Measurements from ENCODE around the gene SYNC.
A peak's percentile ranks its signal among the peaks of the same experiment; 100 is the strongest.

The SYNC gene

DNA sequence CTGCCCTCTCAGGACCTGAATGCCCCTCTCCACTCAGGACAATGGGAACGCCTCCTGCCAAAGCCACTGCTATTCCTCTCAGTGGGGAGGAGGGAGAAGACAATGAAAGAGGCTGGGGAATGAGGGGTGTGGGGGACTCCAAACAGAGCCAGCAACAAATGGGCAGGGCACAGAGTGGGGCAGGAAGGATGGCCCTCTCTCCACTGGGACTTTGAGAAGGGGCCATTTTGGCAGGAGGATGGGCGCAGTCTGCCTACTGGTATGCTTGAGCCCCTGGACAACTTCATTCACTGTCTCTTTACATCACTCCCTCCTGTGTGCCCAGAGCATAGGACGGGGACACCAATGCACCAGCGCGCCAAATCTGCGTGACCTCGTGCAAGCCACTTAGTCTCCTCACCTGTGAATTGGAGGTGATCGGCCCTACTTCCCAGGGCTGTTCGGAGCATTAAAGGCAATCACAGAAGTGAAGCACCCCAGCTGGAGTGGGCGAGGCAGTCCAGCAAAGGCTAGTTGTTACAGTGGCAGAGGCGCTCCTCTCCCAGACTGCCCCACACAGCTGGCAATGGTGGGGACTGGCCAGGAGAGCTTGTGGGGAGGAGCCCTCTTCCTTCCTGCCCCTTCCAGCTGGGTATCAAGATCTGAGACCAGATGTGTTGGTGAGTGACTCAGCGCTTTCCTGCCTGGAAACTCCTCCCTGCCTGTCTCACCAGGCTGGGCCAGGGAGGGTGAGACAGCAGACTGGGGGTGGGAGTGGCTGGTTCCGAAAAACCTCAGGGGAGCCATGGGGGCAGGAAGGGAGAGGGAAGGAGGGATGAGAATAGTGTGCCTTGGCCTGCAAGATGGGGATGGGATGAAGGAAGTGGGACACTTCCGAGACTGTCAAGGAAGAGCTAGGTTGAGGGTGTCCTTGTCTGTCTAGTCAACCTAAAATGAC is 22.4 kb upstream of the SYNC start:
- no peak for DNase-seq (ENCODE audit: low spot score)
- in situ Hi-C loops (cut with MboI; ENCODE audit: low pct_unique_long_range_greater_than_20kb, low sequenced_read_pairs, unreplicated experiment) = no loop called here
- TF ChIP-seq, protein P1, sequence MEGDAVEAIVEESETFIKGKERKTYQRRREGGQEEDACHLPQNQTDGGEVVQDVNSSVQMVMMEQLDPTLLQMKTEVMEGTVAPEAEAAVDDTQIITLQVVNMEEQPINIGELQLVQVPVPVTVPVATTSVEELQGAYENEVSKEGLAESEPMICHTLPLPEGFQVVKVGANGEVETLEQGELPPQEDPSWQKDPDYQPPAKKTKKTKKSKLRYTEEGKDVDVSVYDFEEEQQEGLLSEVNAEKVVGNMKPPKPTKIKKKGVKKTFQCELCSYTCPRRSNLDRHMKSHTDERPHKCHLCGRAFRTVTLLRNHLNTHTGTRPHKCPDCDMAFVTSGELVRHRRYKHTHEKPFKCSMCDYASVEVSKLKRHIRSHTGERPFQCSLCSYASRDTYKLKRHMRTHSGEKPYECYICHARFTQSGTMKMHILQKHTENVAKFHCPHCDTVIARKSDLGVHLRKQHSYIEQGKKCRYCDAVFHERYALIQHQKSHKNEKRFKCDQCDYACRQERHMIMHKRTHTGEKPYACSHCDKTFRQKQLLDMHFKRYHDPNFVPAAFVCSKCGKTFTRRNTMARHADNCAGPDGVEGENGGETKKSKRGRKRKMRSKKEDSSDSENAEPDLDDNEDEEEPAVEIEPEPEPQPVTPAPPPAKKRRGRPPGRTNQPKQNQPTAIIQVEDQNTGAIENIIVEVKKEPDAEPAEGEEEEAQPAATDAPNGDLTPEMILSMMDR (IDR thresholded peaks at IDR 0.05; ENCODE audit: extremely low read depth, insufficient read depth, missing control alignments) = no peak

- no peak for DNase-seq (ENCODE audit: low spot score)
- in situ Hi-C loops (cut with MboI; ENCODE audit: low pct_unique_long_range_greater_than_20kb, low sequenced_read_pairs, unreplicated experiment) = no loop called here
- TF ChIP-seq, protein P1 (IDR thresholded peaks at IDR 0.05; ENCODE audit: extremely low read depth, insufficient read depth, missing control alignments) = no peak
Measured at GRCh38 chr1:32719681-32720275, 17.2 kb upstream of the SYNC start.

- in situ Hi-C loops (cut with MboI; ENCODE audit: low pct_unique_long_range_greater_than_20kb, low sequenced_read_pairs, unreplicated experiment) = no loop called here
- no peak for DNase-seq (ENCODE audit: low spot score)
- TF ChIP-seq, protein P1 (IDR thresholded peaks at IDR 0.05; ENCODE audit: extremely low read depth, insufficient read depth, missing control alignments) = no peak
Measured at GRCh38 chr1:32718527-32718926, 16.0 kb upstream of the SYNC start.

DNA sequence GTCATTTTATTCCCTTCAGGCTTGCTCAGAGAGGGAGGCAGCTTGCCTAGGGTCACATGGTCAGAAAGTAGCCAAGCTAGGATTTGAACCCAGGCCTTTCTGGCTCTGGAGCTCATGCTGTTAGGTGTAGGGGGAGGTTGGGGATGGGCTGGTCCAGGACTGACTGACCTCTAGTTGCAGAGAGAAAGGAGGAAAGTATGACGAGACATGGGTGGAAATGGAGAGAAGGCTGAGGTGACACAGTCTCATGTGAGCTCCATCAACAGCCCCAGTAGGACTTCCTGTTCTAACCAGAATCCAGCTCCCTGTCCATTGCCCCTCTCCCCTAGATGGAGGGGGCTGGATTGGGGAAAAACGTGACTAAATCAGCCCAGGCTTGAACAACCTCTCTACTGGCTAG is 15.5 kb upstream of the SYNC start:
- TF ChIP-seq, protein P1 (IDR thresholded peaks at IDR 0.05; ENCODE audit: extremely low read depth, insufficient read depth, missing control alignments) = no peak
- no peak for DNase-seq (ENCODE audit: low spot score)
- in situ Hi-C loops (cut with MboI; ENCODE audit: low pct_unique_long_range_greater_than_20kb, low sequenced_read_pairs, unreplicated experiment) = no loop called here

GRCh38 chr1:32717503-32717902 is 14.9 kb upstream of the SYNC start:
- in situ Hi-C loops (cut with MboI; ENCODE audit: low pct_unique_long_range_greater_than_20kb, low sequenced_read_pairs, unreplicated experiment) = no loop called here
- TF ChIP-seq, protein P1 (IDR thresholded peaks at IDR 0.05; ENCODE audit: extremely low read depth, insufficient read depth, missing control alignments) = no peak
- DNase-seq (ENCODE audit: low spot score) = no peak

DNA sequence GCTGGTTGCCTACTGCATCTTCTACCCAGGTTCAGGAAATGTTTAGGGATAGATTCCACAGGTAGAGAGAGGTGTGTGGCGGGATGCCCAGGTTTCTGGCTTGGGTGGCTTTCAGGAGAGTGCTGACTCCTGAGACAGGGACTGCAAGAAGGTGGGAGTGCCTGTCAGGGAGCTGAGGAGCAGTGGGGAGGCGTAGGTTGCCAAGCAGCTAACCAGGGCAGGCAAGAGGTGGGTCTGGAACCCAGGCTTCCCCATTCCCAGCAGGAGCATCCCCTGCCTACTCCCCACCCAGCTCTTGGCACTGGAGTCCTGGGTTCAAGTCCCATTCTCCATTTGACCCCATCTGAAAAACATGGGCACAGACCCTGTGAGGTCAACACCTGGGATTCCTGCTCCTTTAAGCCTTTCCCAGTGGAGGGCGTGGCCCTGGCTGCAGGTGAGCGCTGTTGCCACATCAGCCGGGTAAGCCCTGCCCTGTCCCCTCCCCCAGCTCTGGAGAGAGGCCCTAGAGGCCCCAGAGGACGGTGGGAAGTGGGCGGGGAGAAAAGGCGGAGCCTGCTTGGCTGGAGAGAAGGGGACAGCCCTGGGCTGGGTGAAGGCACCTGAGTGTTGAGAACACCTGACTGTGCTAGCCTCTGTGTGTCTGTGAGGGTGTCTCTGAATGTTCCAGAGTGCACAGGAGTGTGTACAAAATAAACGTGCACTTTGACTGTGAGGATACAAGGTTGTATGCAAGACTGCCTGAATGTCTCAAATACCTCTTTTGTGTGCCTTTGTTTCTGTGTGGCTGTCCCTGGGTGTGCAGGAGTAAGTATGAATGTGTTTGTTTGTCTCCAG is 14.0 kb upstream of the SYNC start:
- DNase-seq (ENCODE audit: low spot score) = peak; percentile 85
- in situ Hi-C loops (cut with MboI; ENCODE audit: low pct_unique_long_range_greater_than_20kb, low sequenced_read_pairs, unreplicated experiment) = no loop called here
- TF ChIP-seq, protein P1 (IDR thresholded peaks at IDR 0.05; ENCODE audit: extremely low read depth, insufficient read depth, missing control alignments) = no peak

Measured in GM13977 (cell line).